SKM-1 (cell line): ENCODE data around the gene ADAMTS19.

Experiments
- DNase-seq: peaks from one replicate; lab custom pipeline; 2025; ENCODE audit not compliant: unreplicated experiment; lab: John Stamatoyannopoulos, UW

ADAMTS19 gene

GRCh38 chr5:129748913-129749880, 289.1 kb downstream of the ADAMTS19 start:
- DNase-seq, result no peak

DNA sequence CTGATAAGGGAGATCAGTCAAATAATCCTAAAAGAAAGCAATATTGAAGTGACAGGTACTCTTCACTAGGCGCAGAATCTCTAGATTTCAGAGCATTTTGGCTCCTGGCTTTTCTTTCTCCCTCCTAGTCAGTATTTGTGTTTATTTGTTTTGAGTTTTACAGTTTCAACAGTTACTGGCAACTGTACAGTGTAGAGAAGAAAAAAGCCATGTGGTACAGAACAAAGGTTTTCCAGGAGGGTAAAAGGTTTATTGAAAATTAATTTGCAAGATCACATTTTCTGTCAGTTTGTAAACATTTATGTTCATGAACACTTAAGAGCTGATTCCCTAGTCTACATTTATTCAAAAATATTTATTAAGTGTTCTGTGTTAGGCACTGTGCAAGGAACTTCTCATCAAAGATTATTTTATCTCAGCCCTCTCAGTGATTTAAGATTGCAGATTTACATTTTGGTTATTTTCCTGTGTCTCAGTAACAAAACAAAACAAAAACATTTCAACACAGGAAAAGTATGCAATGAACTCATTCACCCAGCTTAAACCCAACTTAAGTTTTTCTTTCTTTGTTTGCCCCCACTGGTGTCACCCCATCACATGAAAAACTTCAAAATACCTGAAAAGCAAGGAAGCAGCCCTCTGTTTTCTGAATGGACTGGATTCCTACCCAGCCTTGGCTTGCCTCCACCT, 300.7 kb downstream of the ADAMTS19 start:
- DNase-seq, result no peak

DNA sequence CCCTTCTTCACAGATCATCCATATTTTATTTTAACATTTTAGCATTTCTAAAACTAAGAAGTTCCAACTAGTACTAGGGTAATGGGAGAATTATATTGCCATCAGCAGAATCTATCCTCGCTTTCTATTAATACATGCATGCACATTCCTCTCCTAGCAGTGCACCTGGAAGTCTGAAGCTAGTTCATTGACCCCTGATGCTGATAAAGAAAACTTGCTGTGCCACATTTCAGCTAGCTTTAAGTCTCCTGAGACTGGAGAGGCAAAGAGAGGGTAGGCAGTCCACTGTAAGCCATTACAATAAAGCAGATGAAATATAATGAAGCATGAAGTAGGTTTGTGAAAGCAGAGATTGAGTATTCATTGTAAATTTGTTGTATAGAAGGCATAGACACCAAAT, 303.6 kb downstream of the ADAMTS19 start:
- no peak for DNase-seq

DNA sequence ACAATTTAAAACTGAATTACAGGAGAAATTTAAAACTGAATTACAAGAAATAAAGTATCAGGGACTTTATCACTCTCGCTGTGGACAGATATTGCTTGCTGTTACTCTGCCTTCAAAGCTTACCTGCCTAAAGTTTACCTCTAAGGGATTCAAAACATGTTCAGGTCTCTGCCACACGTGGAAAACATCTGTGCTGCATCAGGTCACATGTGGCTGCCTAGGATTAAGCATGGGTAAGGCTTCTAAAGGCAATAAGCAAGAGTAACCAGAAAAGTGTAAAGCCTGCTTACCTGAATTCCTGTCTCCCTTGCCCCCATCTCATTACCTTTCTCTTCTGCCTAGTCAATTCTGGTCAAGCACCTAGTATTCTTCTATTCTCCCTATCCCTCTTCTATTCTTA, 306.7 kb downstream of the ADAMTS19 start:
- DNase-seq, result no peak

GRCh38 chr5:129767927-129768380, 307.9 kb downstream of the ADAMTS19 start:
- DNase-seq, result peak; percentile 84

- DNase-seq, result no peak
Observed at GRCh38 chr5:129768735-129769134, 308.6 kb downstream of the ADAMTS19 start.

- no peak for DNase-seq
Observed at GRCh38 chr5:129770024-129770820, 310.1 kb downstream of the ADAMTS19 start.

DNA sequence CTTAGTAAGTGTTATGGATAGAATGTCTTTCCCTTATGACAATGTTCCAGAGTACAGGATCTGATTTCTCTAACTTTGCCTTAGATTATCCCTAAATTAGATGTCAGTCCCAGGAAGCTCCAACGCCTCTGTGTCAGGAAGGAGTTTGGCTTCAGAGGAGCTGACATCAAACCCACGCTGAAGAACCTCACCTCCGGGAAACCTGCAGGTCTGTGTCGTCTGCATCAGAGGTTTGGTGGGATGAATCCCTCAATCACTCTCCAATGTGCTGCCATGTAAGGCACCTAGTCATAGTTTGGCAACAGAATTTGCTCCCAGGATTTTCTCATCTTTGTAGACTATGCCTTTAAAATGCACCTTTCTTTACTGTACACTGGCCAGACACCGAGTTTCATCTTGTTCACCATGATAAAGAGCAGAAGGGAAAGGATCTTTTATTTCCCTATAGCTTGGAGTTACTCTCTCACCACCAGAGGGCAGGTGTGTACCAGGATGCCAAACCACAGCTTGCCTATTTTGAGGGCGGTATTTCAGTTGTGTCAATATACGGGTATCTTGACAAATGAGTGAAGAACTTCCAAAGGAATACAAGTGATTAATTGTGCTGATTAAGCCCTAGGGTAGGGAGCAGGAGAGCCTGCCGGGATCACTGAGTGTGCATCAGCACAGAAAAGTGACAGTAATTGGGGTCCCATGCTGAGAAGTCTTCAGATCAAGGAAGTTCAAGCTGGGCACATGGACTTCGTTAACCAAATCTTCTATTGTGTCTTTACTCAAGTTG, 311.1 kb downstream of the ADAMTS19 start:
- DNase-seq, result peak; percentile 22

DNA sequence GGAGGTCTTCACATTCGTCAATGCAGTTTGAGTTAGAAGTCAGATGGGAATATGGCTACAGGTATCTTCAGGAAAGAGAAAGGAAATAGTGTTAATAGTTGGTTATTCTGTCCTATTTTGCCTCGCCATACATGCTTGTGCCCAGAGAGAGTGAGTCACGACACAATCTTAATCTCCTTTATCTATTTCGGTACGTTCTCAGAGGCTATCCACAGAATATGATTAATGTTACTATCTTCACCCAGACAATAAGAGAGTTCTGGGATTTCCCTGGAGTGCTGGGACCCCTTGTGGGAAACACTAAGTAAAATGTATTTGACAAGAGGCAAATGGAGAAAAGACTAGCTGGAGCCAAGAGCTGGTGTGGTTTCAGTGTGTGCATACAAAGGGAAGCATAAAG, 313.3 kb downstream of the ADAMTS19 start:
- DNase-seq, result no peak

DNA sequence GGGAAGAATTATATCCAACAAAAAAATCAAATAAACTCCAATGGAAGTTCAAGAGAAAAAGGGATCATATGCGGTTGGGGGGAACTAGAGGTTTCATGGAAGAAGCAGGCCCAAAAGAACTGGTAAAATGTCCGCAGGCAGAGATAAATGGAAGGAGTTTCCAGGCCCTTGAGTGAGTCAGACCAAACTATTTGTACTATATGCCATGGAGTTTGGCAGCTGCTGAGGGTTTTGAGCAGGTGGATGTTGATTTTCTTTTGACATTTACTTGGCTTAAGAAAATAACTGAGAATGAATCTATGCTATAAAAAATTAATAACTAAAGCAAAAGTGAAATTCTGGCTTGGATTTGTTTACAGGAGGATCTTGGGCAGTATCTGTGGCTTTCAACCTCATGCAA, 321.5 kb downstream of the ADAMTS19 start:
- DNase-seq, result no peak
